Measurements from ENCODE around the gene TBC1D22A.

TBC1D22A gene

GRCh38 chr22:46792061-46792796 is 29.8 kb downstream of the TBC1D22A start:
- Histone ChIP-seq H3K36me3 (ENCODE audit: insufficient read depth, low read length) (peaks cover 10% of the 10 kb centered on the region), H3K4me1 (ENCODE audit: insufficient read depth, low read length) (no peaks in the 10 kb centered on the region), H3K4me3 (ENCODE audit: low read length) (no peak overlapping the region), H3K27me3 (ENCODE audit: insufficient read depth, low read length) (no peaks in the 10 kb centered on the region), H3K9me3 (ENCODE audit: low read length) (no peaks in the 10 kb centered on the region), H2AFZ (ENCODE audit: low read depth, low read length) (no peak overlapping the region)

- no peaks in the 10 kb centered on the region for H3K4me1 ChIP-seq (ENCODE audit: insufficient read depth, low read length)
- no peak overlapping the region for H2AFZ ChIP-seq (ENCODE audit: low read depth, low read length)
- H3K36me3 ChIP-seq (ENCODE audit: insufficient read depth, low read length) = peaks cover 10% of the 10 kb centered on the region
- H3K9me3 ChIP-seq (ENCODE audit: low read length) = no peaks in the 10 kb centered on the region
- no peaks in the 10 kb centered on the region for H3K27me3 ChIP-seq (ENCODE audit: insufficient read depth, low read length)
- H3K4me3 ChIP-seq (ENCODE audit: low read length) = no peak overlapping the region
Observed at GRCh38 chr22:46792841-46793261, 30.4 kb downstream of the TBC1D22A start.

GRCh38 chr22:46793497-46793896 is 31.0 kb downstream of the TBC1D22A start:
- H3K4me3 ChIP-seq (ENCODE audit: low read length) = no peak overlapping the region
- no peaks in the 10 kb centered on the region for H3K4me1 ChIP-seq (ENCODE audit: insufficient read depth, low read length)
- no peaks in the 10 kb centered on the region for H3K27me3 ChIP-seq (ENCODE audit: insufficient read depth, low read length)
- H2AFZ ChIP-seq (ENCODE audit: low read depth, low read length) = no peak overlapping the region
- no peaks in the 10 kb centered on the region for H3K9me3 ChIP-seq (ENCODE audit: low read length)
- H3K36me3 ChIP-seq (ENCODE audit: insufficient read depth, low read length) = peaks cover 10% of the 10 kb centered on the region

GRCh38 chr22:46794067-46794466 is 31.6 kb downstream of the TBC1D22A start:
- Histone ChIP-seq H3K4me1 (ENCODE audit: insufficient read depth, low read length) (peaks cover 4% of the 10 kb centered on the region), H3K9me3 (ENCODE audit: low read length) (no peaks in the 10 kb centered on the region), H3K36me3 (ENCODE audit: insufficient read depth, low read length) (peaks cover 10% of the 10 kb centered on the region), H3K4me3 (ENCODE audit: low read length) (no peak overlapping the region), H2AFZ (ENCODE audit: low read depth, low read length) (no peak overlapping the region), H3K27me3 (ENCODE audit: insufficient read depth, low read length) (no peaks in the 10 kb centered on the region)

- no peak overlapping the region for H2AFZ ChIP-seq (ENCODE audit: low read depth, low read length)
- H3K9me3 ChIP-seq (ENCODE audit: low read length) = no peaks in the 10 kb centered on the region
- peaks cover 10% of the 10 kb centered on the region for H3K36me3 ChIP-seq (ENCODE audit: insufficient read depth, low read length)
- H3K27me3 ChIP-seq (ENCODE audit: insufficient read depth, low read length) = no peaks in the 10 kb centered on the region
- H3K4me1 ChIP-seq (ENCODE audit: insufficient read depth, low read length) = peaks cover 5% of the 10 kb centered on the region
- no peak overlapping the region for H3K4me3 ChIP-seq (ENCODE audit: low read length)
Observed at GRCh38 chr22:46794491-46794890, 32.0 kb downstream of the TBC1D22A start.

- no peaks in the 10 kb centered on the region for H3K9me3 ChIP-seq (ENCODE audit: low read length)
- H3K4me1 ChIP-seq (ENCODE audit: insufficient read depth, low read length) = peaks cover 5% of the 10 kb centered on the region
- H3K27me3 ChIP-seq (ENCODE audit: insufficient read depth, low read length) = no peaks in the 10 kb centered on the region
- H3K4me3 ChIP-seq (ENCODE audit: low read length) = no peak overlapping the region
- H2AFZ ChIP-seq (ENCODE audit: low read depth, low read length) = no peak overlapping the region
- peaks cover 13% of the 10 kb centered on the region for H3K36me3 ChIP-seq (ENCODE audit: insufficient read depth, low read length)
Observed at GRCh38 chr22:46795140-46795539, 32.7 kb downstream of the TBC1D22A start.

GRCh38 chr22:46795845-46796565 is 33.6 kb downstream of the TBC1D22A start:
- Histone ChIP-seq H3K9me3 (ENCODE audit: low read length) (no peaks in the 10 kb centered on the region), H3K4me1 (ENCODE audit: insufficient read depth, low read length) (peaks cover 5% of the 10 kb centered on the region), H3K4me3 (ENCODE audit: low read length) (no peak overlapping the region), H3K27me3 (ENCODE audit: insufficient read depth, low read length) (no peaks in the 10 kb centered on the region), H2AFZ (ENCODE audit: low read depth, low read length) (no peak overlapping the region), H3K36me3 (ENCODE audit: insufficient read depth, low read length) (peaks cover 17% of the 10 kb centered on the region)

GRCh38 chr22:46796566-46797195 is 34.2 kb downstream of the TBC1D22A start:
- no peak overlapping the region for H3K4me3 ChIP-seq (ENCODE audit: low read length)
- H3K4me1 ChIP-seq (ENCODE audit: insufficient read depth, low read length) = peaks cover 5% of the 10 kb centered on the region
- H3K27me3 ChIP-seq (ENCODE audit: insufficient read depth, low read length) = no peaks in the 10 kb centered on the region
- H3K9me3 ChIP-seq (ENCODE audit: low read length) = no peaks in the 10 kb centered on the region
- H3K36me3 ChIP-seq (ENCODE audit: insufficient read depth, low read length) = peaks cover 17% of the 10 kb centered on the region
- no peak overlapping the region for H2AFZ ChIP-seq (ENCODE audit: low read depth, low read length)

GRCh38 chr22:46797355-46797754 is 34.9 kb downstream of the TBC1D22A start:
- H3K27me3 ChIP-seq (ENCODE audit: insufficient read depth, low read length) = no peaks in the 10 kb centered on the region
- H3K4me1 ChIP-seq (ENCODE audit: insufficient read depth, low read length) = peaks cover 5% of the 10 kb centered on the region
- H3K9me3 ChIP-seq (ENCODE audit: low read length) = no peaks in the 10 kb centered on the region
- H3K4me3 ChIP-seq (ENCODE audit: low read length) = no peak overlapping the region
- H2AFZ ChIP-seq (ENCODE audit: low read depth, low read length) = no peak overlapping the region
- H3K36me3 ChIP-seq (ENCODE audit: insufficient read depth, low read length) = peaks cover 17% of the 10 kb centered on the region

- Histone ChIP-seq H3K4me1 (ENCODE audit: insufficient read depth, low read length) (peaks cover 5% of the 10 kb centered on the region), H3K9me3 (ENCODE audit: low read length) (no peaks in the 10 kb centered on the region), H2AFZ (ENCODE audit: low read depth, low read length) (no peak overlapping the region), H3K4me3 (ENCODE audit: low read length) (no peak overlapping the region), H3K27me3 (ENCODE audit: insufficient read depth, low read length) (no peaks in the 10 kb centered on the region), H3K36me3 (ENCODE audit: insufficient read depth, low read length) (peaks cover 17% of the 10 kb centered on the region)
Observed at GRCh38 chr22:46798041-46798365, 35.6 kb downstream of the TBC1D22A start.

- H3K4me3 ChIP-seq (ENCODE audit: low read length) = no peak overlapping the region
- H3K9me3 ChIP-seq (ENCODE audit: low read length) = no peaks in the 10 kb centered on the region
- H3K27me3 ChIP-seq (ENCODE audit: insufficient read depth, low read length) = no peaks in the 10 kb centered on the region
- no peak overlapping the region for H2AFZ ChIP-seq (ENCODE audit: low read depth, low read length)
- H3K36me3 ChIP-seq (ENCODE audit: insufficient read depth, low read length) = peaks cover 12% of the 10 kb centered on the region
- peaks cover 5% of the 10 kb centered on the region for H3K4me1 ChIP-seq (ENCODE audit: insufficient read depth, low read length)
Observed at GRCh38 chr22:46798366-46799350, 36.2 kb downstream of the TBC1D22A start.

GRCh38 chr22:46799626-46800025 is 37.2 kb downstream of the TBC1D22A start:
- H3K9me3 ChIP-seq (ENCODE audit: low read length) = no peaks in the 10 kb centered on the region
- H3K4me1 ChIP-seq (ENCODE audit: insufficient read depth, low read length) = peaks cover 5% of the 10 kb centered on the region
- H3K27me3 ChIP-seq (ENCODE audit: insufficient read depth, low read length) = no peaks in the 10 kb centered on the region
- peaks cover 7% of the 10 kb centered on the region for H3K36me3 ChIP-seq (ENCODE audit: insufficient read depth, low read length)
- H3K4me3 ChIP-seq (ENCODE audit: low read length) = no peak overlapping the region
- no peak overlapping the region for H2AFZ ChIP-seq (ENCODE audit: low read depth, low read length)
